ENCODE measurements around the gene MICU2. TPM values are rescaled to one million over a fixed set of nuclear protein-coding genes. Genes with fewer than 3 reads are reported as not detected.

Gene MICU2
- total and polyA plus RNA-seq, 2 of the 4 experiments (the other 2 are of a cell fraction): 14.9 to 25.0 TPM

DNA sequence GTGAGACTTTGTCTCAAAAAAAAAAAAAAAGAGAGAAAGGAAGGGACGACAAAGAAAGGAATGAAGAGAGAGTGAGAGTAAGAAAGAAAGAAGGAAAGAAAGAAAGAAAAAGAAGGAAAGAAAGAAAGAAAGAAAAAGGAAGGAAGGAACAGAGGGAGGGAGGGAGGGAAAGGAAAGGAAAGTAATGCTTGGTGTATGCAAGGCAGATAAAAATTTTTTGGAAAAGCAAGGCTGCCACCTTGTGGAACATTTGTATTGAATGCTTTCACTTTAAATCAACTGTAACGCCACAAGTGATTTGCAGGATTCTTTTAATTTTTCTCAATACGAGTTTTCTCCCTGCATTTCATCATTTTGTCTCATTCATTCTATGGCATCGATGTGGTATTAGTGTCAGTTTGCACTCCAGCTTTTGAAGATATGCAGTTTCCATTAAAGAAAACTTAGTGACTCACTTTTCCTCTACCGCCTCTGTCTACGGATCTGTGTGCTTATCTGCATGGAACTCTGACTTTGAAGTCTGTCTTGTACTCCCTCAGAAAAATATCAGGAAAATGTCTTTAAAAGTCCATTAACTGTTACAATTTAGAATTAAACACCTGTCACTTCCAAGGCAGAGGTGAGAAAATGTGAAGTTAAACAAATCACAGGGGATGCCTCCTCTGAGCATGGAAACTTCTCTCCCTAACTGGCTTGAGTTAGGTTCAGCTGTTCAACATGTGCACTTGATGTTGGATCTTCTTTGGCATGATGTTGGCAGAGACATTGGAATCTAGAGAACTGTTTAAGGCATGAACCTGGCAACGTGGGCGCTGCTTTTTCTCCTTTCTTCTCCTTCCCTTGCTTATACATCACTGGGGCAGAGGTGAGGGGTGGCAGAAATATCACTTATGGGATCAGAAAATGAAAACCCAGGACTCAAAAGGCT lies 124.8 kb downstream of the MICU2 start:
- Histone ChIP-seq H2BK120ac (ENCODE audit: low read depth, low read length) (no peak overlapping the region; the same call in 1 of the 2 replicates), H2BK5ac (ENCODE audit: low read depth, low read length, poor library complexity, severe bottlenecking) (no peak overlapping the region), H3K9me1 (ENCODE audit: insufficient read depth, low read length) (no peaks in the 10 kb centered on the region), H3K18ac (ENCODE audit: low read depth, low read length) (no peak overlapping the region), H3K4me1 (ENCODE audit: control insufficient read depth, insufficient read depth, low read length) (no peaks in the 10 kb centered on the region), H3K27me3 (ENCODE audit: control insufficient read depth, insufficient read depth, low read length) (no peaks in the 10 kb centered on the region), H3K14ac (replicated peaks; ENCODE audit: low read depth, low read length) (no peak overlapping the region), H4K8ac (ENCODE audit: low read depth in 2 of 2, low read length in 2 of 2) (no peak overlapping the region), H4K5ac (ENCODE audit: low read depth, low read length) (no peak overlapping the region), H3K23ac (ENCODE audit: low read depth, low read length) (peak overlapping the region; percentile 42; the same call in 1 of the 2 replicates), H3K4me3 (ENCODE audit: insufficient read depth, low read depth, low read length) (peak overlapping the region; percentile 58), H3K36me3 (ENCODE audit: control insufficient read depth, insufficient read depth, low read length) (no peaks in the 10 kb centered on the region), H3K4ac (ENCODE audit: low read depth, low read length) (no peak overlapping the region), H3K9ac (ENCODE audit: low read depth, low read length) (no peak overlapping the region), H3K27ac (ENCODE audit: insufficient read depth, low read length) (no peak overlapping the region), H4K20me1 (ENCODE audit: insufficient read depth, low read length) (no peaks in the 10 kb centered on the region), H3K56ac (ENCODE audit: extremely low read depth, insufficient read depth, low read length) (no peak overlapping the region), H2AFZ (replicated peaks; ENCODE audit: low read length, poor library complexity) (peak overlapping the region; percentile 67), H3K9me3 (ENCODE audit: control insufficient read depth, insufficient read depth, low read length) (no peaks in the 10 kb centered on the region), H2BK15ac (ENCODE audit: low read depth, low read length) (no peak overlapping the region), H2BK20ac (ENCODE audit: low read depth, low read length) (no peak overlapping the region; the same call in 1 of the 2 replicates), H2AK9ac (replicated peaks; ENCODE audit: low read depth, low read length, poor library complexity) (no peak overlapping the region), H4K91ac (ENCODE audit: insufficient read depth, low read depth, low read length) (no peak overlapping the region), H3K4me2 (ENCODE audit: low read depth, low read length) (peak overlapping the region; percentile 100), H3K79me1 (ENCODE audit: low read depth in 1 of 2, low read length in 2 of 2) (no peaks in the 10 kb centered on the region), H2AK5ac (ENCODE audit: low read depth, low read length) (no peak overlapping the region)
- in situ Hi-C loops (cut with MboI; ENCODE audit: low sequenced_read_pairs): loop anchor here (5.0 to 25.0 kb wide), 5 partner anchors 182 to 1292 kb away; partner anchors contain the start of genes GJB2, MRPL57 and SKA3
- ChIA-PET POLR2A (ENCODE audit: unreplicated experiment) (no interaction called here), CTCF (interaction anchor here (3.4 kb wide), 1 partner anchor 181 kb away, joined by 20 read pairs; no protein-coding TSS in a partner anchor)
- ATAC-seq (ENCODE audit: low read depth) (peak; percentile 82), DNase-seq (peak; percentile 81)
- intact Hi-C loops (cut with micrococcal nuclease): loop anchor here (1.0 to 10.0 kb wide), 7 partner anchors 182 to 1282 kb away; partner anchors contain the start of gene LATS2
- no TSS peak for BruUV-seq (replicated peaks)
- WGBS, 2 experiments (ENCODE audit: extremely low coverage in 2 of 2, insufficient read length in 1 of 2): 75% methylated on average over 1 of the region's 8 CpGs; no CpG with 5 or more reads in 1 of the 2 experiments
- dilution Hi-C loops (cut with HindIII; ENCODE audit: low sequenced_read_pairs, unreplicated experiment): no loop called here
- TF ChIP-seq MAZ (IDR thresholded peaks at IDR 0.05; ENCODE audit: borderline replicate concordance, low read depth, low read length) (no peak), MXI1 (IDR thresholded peaks at IDR 0.05; ENCODE audit: borderline replicate concordance, low read depth, low read length) (no peak), SMC3 (IDR thresholded peaks at IDR 0.05; ENCODE audit: low read depth, low read length) (peak; percentile 68), CEBPB (IDR thresholded peaks at IDR 0.05; ENCODE audit: low read depth, low read length) (no peak), BHLHE40 (IDR thresholded peaks at IDR 0.05; ENCODE audit: low read depth, low read length) (no peak), POLR2A (IDR thresholded peaks at IDR 0.05; ENCODE audit: low read depth, low read length) (no peak), RAD21 (IDR thresholded peaks at IDR 0.05; ENCODE audit: low read length) (peak; percentile 72), MAFK (IDR thresholded peaks at IDR 0.05; ENCODE audit: low read depth, low read length) (no peak), CHD1 (IDR thresholded peaks at IDR 0.05; ENCODE audit: low read depth, low read length) (no peak), RCOR1 (IDR thresholded peaks at IDR 0.05; ENCODE audit: insufficient replicate concordance, low read length) (no peak)
- TF ChIP-seq, protein P1, sequence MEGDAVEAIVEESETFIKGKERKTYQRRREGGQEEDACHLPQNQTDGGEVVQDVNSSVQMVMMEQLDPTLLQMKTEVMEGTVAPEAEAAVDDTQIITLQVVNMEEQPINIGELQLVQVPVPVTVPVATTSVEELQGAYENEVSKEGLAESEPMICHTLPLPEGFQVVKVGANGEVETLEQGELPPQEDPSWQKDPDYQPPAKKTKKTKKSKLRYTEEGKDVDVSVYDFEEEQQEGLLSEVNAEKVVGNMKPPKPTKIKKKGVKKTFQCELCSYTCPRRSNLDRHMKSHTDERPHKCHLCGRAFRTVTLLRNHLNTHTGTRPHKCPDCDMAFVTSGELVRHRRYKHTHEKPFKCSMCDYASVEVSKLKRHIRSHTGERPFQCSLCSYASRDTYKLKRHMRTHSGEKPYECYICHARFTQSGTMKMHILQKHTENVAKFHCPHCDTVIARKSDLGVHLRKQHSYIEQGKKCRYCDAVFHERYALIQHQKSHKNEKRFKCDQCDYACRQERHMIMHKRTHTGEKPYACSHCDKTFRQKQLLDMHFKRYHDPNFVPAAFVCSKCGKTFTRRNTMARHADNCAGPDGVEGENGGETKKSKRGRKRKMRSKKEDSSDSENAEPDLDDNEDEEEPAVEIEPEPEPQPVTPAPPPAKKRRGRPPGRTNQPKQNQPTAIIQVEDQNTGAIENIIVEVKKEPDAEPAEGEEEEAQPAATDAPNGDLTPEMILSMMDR (conservative IDR thresholded peaks at IDR 0.05; ENCODE audit: low read depth, low read length): peak; percentile 74
- TF ChIP-seq, protein P2, sequence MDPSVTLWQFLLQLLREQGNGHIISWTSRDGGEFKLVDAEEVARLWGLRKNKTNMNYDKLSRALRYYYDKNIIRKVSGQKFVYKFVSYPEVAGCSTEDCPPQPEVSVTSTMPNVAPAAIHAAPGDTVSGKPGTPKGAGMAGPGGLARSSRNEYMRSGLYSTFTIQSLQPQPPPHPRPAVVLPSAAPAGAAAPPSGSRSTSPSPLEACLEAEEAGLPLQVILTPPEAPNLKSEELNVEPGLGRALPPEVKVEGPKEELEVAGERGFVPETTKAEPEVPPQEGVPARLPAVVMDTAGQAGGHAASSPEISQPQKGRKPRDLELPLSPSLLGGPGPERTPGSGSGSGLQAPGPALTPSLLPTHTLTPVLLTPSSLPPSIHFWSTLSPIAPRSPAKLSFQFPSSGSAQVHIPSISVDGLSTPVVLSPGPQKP (IDR thresholded peaks at IDR 0.05; ENCODE audit: borderline replicate concordance, low read depth, low read length): no peak
- TF ChIP-seq, protein P3, sequence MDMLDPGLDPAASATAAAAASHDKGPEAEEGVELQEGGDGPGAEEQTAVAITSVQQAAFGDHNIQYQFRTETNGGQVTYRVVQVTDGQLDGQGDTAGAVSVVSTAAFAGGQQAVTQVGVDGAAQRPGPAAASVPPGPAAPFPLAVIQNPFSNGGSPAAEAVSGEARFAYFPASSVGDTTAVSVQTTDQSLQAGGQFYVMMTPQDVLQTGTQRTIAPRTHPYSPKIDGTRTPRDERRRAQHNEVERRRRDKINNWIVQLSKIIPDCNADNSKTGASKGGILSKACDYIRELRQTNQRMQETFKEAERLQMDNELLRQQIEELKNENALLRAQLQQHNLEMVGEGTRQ (IDR thresholded peaks at IDR 0.05; ENCODE audit: low read depth, low read length): no peak

All from IMR-90 (cell line).